Activated CD4-positive, CD25-positive, alpha-beta regulatory T cell treated with anti-CD3 and anti-CD28 coated beads, Interleukin-2, amount 50 U/mL, for 72 hours (primary cell): ENCODE data around the gene ZNF213.
A peak's percentile ranks its signal among the peaks of the same experiment; 100 is the strongest.
"Not testable (repeated sequence)": the region's sequence is repeated elsewhere in the genome, so short reads cannot be mapped to it uniquely, and the experiment has no call there.

Experiments used
- DNase-seq: peaks from one replicate; pipeline ENCODE4 v3.0.0; 2021

The ZNF213 gene

GRCh38 chr16:3171181-3171854 is 36.5 kb downstream of the ZNF213 start:
- peak; percentile 59 for DNase-seq

DNA sequence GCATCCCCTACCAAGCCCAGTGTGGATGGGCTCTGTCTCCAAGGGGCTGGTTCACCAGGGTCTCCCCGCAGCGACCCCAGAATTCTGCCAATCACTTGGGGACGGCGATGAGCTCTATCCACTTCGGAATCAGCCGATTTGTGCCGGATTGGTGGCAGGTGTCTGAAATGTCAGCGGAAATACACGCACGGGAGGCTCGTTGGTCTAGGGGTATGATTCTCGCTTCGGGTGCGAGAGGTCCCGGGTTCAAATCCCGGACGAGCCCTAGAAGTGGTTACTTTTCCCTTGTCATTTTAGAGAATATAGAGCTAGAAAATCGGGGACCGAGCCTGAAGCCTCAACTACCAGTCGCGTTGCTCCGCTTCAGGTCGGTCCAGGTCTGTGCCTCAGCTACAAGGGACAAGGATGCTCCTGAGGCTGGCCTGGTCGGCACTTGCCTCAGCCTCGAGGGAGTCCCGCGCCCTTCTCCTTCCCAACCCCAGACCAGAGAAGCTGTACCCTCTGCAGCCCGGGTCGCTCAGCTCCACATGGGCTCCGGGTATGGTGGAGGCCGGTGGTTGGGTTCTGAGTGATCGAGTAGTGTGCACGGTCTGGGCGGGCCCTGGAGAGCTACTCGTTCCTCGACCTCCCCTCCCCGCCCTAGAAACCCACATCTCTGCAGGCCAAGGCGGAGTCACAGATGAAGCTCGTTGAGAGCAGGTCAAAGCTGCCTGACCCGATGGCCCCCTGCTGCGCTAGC is 37.2 kb downstream of the ZNF213 start:
- DNase-seq = peak; percentile 66

DNA sequence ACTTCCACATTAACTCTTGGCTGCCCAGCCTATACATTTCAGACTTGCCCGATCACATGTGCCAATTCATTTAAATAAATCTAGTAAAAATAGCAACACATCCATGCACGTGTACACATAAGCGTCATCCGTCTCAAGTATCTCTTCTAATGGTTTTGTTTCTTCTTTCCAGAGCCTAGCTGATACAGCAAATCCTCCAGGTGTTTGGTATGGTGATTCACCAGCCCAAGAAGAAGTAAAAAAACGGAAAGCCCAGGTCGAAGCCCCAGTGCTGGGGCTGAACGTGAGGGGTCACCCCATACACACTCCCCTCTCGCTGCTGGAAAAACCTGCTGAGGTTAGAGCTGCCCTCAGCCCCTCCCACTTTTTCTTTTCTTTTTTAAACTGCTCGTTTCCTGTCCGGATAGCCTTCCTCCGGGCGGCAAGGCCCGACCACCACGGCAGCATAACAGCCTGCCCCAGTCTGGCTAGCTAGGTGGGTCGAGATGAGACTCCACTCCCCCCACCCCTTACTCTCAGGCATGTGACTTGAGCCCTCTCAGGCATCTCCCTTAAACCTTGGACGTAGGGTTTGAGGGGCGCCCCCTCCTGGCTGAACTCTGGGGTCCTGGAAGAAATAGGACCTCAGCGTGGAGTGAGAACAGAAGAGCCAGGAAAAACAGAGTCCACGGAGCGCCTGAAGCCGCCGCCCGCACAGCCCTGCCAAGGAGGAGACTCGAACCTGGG is 39.2 kb downstream of the ZNF213 start:
- DNase-seq = no peak

DNA sequence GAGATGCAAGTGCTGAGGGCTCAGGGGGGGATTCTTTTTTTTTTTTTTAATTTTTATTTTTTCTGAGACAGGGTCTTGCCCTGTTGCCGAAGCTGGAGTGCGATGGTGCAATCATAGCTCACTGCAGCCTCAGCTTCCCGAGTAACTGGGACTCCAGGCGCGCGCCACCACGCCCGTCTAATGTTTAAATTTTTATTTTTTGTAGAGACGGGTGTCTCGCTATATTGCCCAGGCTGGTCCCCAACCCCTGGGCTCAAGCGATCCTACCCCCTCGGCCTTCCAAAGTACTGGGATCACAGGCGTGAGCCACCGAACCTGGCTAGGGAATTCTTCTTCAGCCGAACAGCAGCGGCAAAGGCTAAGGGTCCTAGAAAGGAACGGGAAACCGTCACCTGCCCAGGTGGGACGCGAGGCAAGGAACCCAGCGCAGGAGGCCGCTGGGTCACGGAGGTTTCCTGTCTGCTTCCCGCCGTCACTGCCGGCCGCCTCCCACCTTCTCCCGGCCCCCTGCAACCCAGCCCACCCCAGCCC is 39.9 kb downstream of the ZNF213 start:
- no peak for DNase-seq

- no peak for DNase-seq
These were observed 40.6 kb downstream of the ZNF213 start for GRCh38 chr16:3175157-3176093.

DNA sequence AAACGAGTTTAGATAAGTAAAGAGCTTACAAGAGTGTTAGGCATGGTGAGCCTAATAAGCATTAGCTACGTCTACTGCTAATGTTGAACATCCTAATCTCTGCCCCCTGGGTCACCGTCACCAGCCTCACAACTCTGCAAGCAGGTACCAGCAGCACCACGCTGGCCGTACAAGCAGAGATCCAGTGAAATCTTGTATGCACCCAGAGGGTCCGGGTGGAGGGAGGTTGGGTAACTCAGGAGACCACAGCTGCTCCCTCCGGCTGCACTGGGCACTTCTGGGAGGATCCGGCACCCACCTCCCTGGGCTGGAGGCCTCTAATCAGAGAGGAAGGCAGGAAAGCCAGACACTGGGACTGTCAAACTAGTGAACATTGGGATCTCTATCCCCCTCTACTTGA is 44.8 kb downstream of the ZNF213 start:
- no peak for DNase-seq

DNA sequence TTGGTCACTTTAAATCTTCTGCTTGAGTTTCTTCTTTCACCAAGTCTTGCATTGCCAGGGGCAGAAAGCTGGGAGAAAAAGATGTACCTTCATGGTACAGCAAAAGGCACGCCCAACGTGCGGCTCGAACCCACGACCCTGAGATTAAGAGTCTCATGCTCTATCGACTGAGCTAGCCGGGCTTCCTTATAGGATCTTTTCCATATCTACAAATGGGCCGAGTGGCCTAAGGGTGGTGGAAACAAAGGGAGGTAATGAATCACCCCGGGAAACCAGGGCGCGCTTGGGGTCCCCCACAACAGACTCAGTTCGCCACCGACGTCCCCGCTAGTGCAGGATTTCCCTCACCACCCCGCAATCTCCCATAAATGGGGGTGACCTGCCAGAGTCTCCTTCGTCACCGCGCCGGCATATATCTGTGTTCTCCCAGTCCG is 45.6 kb downstream of the ZNF213 start:
- no peak for DNase-seq

- DNase-seq = not testable (repeated sequence)
These were observed 47.4 kb downstream of the ZNF213 start for GRCh38 chr16:3182293-3182607.

DNA sequence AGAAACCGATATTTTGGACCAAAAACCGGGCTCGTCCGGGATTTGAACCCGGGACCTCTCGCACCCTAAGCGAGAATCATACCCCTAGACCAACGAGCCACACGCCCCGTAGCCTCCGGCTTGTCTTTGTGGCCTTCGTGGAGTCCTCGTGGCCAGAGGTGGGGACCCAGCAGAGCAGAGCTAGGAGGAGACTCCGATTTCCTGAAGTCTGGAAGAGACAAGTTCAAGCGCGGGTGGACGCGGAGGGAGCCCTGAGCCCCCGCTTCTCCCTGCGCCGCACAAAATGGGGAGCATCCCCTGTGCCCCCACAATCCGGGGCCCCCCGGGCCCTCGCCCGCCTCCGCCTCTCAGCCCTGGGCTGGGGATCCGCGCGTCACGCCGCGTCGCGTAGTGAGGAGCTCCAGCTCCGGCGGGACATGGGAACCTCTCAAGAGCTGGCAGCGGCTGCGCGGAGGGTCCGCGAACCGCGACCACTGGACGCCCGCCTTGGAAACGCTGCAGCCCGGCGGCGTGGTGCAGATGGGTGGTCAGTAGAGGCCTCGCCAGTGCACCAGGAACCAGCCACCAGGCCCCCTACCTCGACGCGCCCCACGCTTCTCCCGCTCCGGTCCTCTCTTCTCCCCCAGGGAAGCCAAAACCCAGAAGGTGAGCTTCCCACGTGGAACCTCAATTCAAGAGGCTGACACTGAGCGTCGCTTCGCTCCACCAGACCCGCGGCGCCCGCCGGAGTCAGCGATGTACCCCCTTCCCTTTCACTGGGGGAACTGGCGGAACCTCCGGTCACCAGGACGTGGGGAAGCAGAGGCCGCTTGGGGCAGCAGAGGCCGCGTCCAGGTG is 48.0 kb downstream of the ZNF213 start:
- DNase-seq = peak; percentile 69

GRCh38 chr16:3183445-3184139 is 48.8 kb downstream of the ZNF213 start:
- DNase-seq = no peak

DNA sequence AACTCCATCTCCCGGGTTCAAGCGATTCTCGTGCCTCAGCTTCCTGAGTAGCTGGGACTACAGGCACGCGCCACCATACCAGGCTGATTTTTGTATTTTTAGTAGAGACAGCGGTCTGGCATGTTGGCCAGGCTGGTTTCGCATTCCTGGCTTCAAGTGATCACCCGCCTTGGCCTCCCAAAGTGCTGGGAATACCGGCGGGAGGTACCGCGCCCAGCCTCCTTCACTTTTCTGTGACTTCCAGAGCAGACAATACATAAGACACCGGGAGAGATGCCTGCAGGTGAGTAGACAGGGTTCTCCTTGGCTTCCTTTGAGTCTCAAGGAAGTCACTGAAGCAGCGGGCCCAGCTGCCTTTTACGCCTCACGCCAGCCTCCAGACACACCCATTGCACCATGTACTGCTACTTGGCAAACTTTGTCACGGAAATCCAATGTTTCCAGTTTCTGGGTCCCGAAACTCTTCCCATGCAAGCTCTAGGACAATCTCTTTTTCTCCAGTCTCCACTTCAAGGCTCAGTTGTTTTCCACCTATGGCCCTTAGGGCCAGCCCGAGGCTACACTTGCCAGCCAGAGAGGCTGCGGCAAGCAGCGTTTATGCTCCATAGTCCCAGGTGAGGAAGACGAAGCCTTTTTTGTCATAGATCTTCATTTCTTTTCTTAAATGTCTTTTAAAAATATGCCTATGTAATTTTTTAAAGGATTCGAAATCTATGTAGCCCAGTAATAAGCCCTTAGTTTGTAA is 52.3 kb downstream of the ZNF213 start:
- no peak for DNase-seq

DNA sequence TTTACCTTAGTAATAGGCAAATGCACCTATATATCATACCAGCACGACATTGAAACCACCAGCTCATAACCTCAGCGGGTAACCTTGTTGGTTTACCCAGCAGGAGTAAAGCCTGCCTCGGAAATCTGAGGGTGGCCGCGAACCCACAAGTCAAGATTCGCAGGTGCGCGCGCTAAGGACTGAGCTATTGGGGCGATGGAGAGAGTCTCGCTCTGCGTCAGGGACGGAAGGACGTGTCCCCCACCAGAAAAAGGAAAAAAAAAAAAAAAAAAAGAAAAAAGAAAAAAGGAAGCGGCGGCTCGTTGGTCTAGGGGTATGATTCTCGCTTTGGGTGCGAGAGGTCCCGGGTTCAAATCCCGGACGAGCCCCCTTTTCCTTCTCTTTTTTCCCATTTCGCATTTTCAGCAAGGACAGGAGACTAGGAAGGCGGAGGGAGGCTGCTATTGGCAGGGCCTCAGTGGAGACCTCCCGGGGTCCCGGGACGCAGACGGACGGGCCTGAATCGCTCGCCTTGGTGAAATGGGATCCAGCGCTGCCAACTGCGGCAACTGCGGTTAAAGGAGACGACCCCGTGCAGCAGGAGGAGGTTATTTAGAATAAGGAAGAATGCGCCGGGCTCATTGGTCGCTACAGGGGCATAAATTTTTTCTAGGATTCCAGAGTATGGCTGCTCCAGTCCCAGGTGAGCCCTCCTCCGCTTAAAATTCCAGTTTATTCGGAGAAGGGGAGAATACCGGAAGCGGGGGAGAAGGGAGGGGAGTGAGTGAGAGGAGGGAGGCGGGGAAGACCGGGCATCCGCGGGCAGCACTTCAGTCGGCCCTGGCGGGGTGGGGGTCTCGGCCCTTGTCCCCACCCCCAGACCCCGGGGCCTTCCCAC is 53.2 kb downstream of the ZNF213 start, which contains the start of gene OR1F1:
TSS of gene OR1F1 (plus strand) at position 407 of the 877 bp plus-strand sequence.
- peak; percentile 68 for DNase-seq

GRCh38 chr16:3188675-3188924 is 53.8 kb downstream of the ZNF213 start:
- no peak for DNase-seq

- DNase-seq = peak; percentile 55
These were observed 54.3 kb downstream of the ZNF213 start for GRCh38 chr16:3188925-3189825.

DNA sequence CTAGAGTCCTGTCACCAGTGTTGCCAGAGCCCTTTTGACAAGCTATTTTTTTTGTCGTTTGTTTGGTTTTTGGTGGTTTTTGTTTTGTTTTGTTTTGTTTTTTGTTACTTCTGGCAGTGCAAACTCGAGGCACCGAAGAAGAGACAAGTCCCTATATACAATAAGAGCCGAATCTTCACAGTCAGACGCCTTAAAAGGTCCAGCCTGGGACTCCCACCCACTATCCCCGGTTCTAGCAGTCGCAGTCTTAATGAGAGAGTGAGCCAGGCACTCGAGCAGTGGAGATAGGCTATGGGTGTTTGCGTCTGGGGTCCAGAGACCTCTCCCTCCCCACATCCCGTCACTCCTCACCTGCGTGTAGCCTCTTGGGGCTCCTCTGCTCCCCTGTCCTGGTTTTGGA is 55.0 kb downstream of the ZNF213 start:
- DNase-seq = no peak

DNA sequence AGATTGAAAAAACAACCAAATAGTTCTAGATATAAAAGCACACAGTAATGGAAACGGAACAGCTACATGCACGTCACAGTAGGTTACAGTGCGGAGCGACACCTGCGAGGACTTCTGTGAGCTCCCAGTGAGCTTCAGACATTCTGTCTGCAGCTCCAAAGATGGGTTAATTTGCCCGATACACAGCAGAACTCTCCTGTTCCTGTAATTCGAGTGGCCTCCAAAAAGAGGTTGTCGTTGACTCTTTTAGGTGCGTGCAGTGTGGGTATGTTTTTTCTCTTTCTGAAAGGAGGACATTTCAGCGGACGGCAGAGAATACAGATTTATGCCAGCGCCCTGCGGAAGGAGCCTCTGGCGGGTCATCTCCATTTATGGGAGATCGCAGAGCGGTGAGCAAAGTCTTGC is 56.1 kb downstream of the ZNF213 start:
- no peak for DNase-seq
